T-helper 1 cell treated with Interleukin-12 subunit alpha and Interleukin-12 subunit beta and Interleukin-4 antibody, amounts not matched to agents 30 μg/mL and 1 μg/mL, for 36 hours (primary cell): ENCODE results near the gene ZC3H12D.
"Not testable (repeated sequence)": the region's sequence is repeated elsewhere in the genome, so short reads cannot be mapped to it uniquely, and the experiment has no call there.

ENCODE experiments used
- H3K27ac Mint-ChIP-seq: one replicate; pipeline ENCODE4 v1.8.0; 2021; ENCODE audit warnings: mild to moderate bottlenecking, mixed read lengths
- H3K27me3 Mint-ChIP-seq: one replicate; pipeline ENCODE4 v1.8.0; 2021; ENCODE audit warnings: low read depth, mixed read lengths
- H3K36me3 Mint-ChIP-seq: one replicate; pipeline ENCODE4 v1.8.0; 2021; ENCODE audit warnings: low read depth, mixed read lengths
- H3K4me1 Mint-ChIP-seq: one replicate; pipeline ENCODE4 v1.8.0; 2021; ENCODE audit warnings: low read depth, mixed read lengths
- H3K4me3 Mint-ChIP-seq: one replicate; pipeline ENCODE4 v1.8.0; 2021; ENCODE audit warnings: mild to moderate bottlenecking, moderate library complexity, mixed read lengths
- H3K9me3 Mint-ChIP-seq: one replicate; pipeline ENCODE4 v1.8.0; 2021; ENCODE audit warnings: mixed read lengths

ZC3H12D gene

DNA sequence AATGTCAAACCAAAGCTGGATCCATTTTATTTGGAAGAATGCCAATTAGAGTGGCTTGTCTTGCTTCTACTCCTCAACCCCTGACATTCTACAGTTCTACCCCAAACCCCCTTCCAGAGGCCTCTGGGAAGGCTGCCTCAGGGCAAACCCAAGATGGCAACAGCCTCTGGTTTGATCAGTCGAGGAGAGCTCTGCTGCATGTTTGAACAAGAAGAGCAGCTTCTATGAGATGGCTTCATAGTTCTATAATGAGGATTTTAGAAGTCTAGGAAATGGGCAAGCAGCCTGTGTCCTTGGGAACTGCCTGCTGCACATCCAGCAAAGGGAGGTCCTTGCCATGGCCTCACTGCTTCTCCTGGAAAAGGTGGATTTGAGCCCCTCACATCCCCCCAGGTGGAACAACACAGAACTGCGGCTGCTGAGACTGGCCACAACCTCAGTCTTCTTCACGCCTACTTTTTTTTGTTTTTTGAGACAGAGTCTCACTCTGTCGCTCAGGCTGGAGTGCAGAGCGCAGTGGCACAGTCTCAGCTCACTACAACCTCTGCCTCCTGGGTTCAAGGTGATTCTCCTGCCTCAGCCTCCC lies 37.9 kb downstream of the ZC3H12D start:
- H3K9me3 Mint-ChIP-seq: no peaks in the 10 kb centered on the region
- H3K4me3 Mint-ChIP-seq: no peak overlapping the region
- H3K27ac Mint-ChIP-seq: peak overlapping the region; percentile 31
- peaks cover 19% of the 10 kb centered on the region for H3K36me3 Mint-ChIP-seq
- H3K27me3 Mint-ChIP-seq: no peaks in the 10 kb centered on the region
- H3K4me1 Mint-ChIP-seq: peaks cover 6% of the 10 kb centered on the region

- peaks cover 6% of the 10 kb centered on the region for H3K4me1 Mint-ChIP-seq
- peaks cover 19% of the 10 kb centered on the region for H3K36me3 Mint-ChIP-seq
- H3K27ac Mint-ChIP-seq: no peak overlapping the region
- no peak overlapping the region for H3K4me3 Mint-ChIP-seq
- no peaks in the 10 kb centered on the region for H3K27me3 Mint-ChIP-seq
- no peaks in the 10 kb centered on the region for H3K9me3 Mint-ChIP-seq
These were observed 39.2 kb downstream of the ZC3H12D start for GRCh38 chr6:149445573-149445972.

DNA sequence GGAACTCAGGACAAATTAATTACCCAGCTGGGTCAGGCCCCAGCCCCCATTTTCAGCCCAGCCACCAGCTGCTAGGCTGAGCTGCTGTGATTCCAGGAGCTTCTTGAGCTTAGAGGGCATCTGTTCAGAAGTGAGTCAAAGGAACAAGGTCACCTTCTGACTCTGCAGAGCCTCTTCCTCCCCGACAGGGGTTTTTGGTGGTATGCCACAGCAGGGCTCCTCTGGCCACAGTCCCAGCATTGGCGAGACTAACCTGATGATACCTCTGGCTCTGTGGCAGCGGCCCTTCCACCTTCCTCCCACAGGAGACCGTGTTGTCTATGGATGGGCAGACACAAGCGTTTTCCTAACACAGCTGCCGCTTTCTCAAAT lies 39.7 kb downstream of the ZC3H12D start:
- H3K4me1 Mint-ChIP-seq: peaks cover 6% of the 10 kb centered on the region
- no peaks in the 10 kb centered on the region for H3K9me3 Mint-ChIP-seq
- H3K27ac Mint-ChIP-seq: no peak overlapping the region

DNA sequence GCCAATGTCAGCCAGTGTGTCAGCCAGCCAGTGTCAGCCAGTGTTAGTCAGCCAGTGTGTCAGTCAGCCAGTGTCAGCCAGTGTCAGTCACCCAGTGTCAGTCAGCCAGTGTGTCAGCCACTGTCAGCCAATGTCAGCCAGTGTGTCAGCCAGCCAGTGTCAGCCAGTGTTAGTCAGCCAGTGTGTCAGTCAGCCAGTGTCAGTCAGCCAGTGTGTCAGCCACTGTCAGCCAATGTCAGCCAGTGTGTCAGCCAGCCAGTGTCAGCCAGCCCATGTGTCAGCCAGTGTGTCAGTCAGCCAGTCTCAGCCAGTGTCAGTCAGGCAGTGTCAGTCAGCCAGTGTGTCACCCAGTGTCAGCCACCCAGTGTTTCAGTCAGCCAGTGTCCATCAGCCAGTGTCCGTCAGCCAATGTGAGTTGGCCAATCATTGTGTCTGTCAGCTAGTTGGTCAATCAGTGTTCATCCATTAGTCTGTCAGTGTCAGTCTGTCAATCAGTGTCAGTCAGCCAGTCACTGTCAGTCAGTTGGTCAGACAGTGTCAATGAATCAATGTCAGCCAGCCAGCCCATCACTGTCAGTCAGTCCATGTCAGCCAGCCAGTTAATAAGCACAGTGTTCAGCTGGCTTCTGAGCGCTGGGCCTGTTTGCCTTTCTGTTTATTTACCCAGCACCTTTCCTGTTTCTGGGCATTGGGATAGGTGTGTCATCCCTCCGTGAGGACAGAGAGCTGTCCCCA lies 40.3 kb downstream of the ZC3H12D start:
- H3K27me3 Mint-ChIP-seq, H3K9me3 Mint-ChIP-seq, H3K4me3 Mint-ChIP-seq, H3K4me1 Mint-ChIP-seq: not testable (repeated sequence)
- H3K27ac Mint-ChIP-seq: peak overlapping the region; percentile 15
- peaks cover 15% of the 10 kb centered on the region for H3K36me3 Mint-ChIP-seq

More for the DNA sequence above, 39.7 kb downstream of the ZC3H12D start:
- Mint-ChIP-seq H3K27me3 (no peaks in the 10 kb centered on the region), H3K4me3 (no peak overlapping the region), H3K36me3 (peaks cover 19% of the 10 kb centered on the region)

- no peaks in the 10 kb centered on the region for H3K27me3 Mint-ChIP-seq
- no peaks in the 10 kb centered on the region for H3K9me3 Mint-ChIP-seq
- H3K36me3 Mint-ChIP-seq: peaks cover 13% of the 10 kb centered on the region
- H3K4me3 Mint-ChIP-seq: no peak overlapping the region
- peaks cover 16% of the 10 kb centered on the region for H3K4me1 Mint-ChIP-seq
- no peak overlapping the region for H3K27ac Mint-ChIP-seq
These were observed 41.2 kb downstream of the ZC3H12D start for GRCh38 chr6:149443411-149444181.

- no peaks in the 10 kb centered on the region for H3K9me3 Mint-ChIP-seq
- H3K36me3 Mint-ChIP-seq: peaks cover 8% of the 10 kb centered on the region
- no peak overlapping the region for H3K4me3 Mint-ChIP-seq
- H3K4me1 Mint-ChIP-seq: peaks cover 28% of the 10 kb centered on the region
- H3K27me3 Mint-ChIP-seq: no peaks in the 10 kb centered on the region
- H3K27ac Mint-ChIP-seq: no peak overlapping the region
These were observed 43.1 kb downstream of the ZC3H12D start for GRCh38 chr6:149441740-149442139.

DNA sequence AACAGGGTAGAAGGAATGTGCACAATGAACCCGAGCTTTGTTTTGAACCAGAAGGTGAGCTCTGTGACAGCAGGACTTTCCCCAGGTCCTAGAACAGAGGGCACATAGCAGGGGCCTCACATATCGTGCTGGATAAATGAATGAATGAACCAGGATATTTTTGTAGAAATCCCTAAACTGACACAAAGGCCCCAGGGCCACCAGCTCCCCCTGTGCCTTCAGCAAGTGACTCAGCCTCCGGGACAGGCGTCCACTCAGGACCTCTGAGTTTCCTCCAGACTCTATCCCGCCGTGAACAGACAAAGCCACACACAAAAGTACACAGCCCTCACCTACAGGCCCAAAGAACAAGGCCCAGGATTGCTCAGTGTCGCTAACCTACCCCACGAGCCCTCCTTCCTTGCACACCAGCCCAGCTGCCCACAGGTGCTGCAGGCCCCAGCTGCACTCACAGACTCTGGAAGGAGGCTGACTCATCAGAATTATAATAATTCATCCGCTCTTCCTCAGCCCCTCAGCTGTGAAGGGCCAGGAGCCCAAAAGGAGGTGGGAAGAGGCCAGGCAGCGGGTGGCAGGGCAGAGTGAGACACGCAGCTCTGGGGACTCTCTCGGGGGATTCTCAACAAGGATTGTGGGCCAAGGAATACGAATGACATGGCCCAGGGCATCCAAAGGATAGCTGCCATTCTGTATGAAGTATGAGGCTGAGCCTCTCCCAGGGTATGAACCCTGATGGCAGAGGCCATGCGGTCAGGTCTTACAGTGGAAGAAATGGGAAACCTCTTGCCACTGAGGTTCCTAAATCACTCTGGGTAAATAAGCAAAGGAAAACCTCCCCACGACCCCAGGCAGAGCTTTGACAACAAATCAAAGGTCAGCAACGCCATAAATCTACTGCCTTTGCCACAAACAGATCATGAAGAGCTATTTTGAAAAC lies 43.8 kb downstream of the ZC3H12D start:
- Mint-ChIP-seq H3K27me3 (no peaks in the 10 kb centered on the region), H3K36me3 (peaks cover 3% of the 10 kb centered on the region), H3K4me3 (no peak overlapping the region), H3K27ac (peak overlapping the region; percentile 36), H3K9me3 (no peaks in the 10 kb centered on the region), H3K4me1 (peaks cover 26% of the 10 kb centered on the region)

GRCh38 chr6:149439626-149440025 lies 45.2 kb downstream of the ZC3H12D start:
- peaks cover 26% of the 10 kb centered on the region for H3K4me1 Mint-ChIP-seq

GRCh38 chr6:149438855-149439254 lies 46.0 kb downstream of the ZC3H12D start:
- no peak overlapping the region for H3K4me3 Mint-ChIP-seq
- no peaks in the 10 kb centered on the region for H3K36me3 Mint-ChIP-seq
- no peaks in the 10 kb centered on the region for H3K27me3 Mint-ChIP-seq
- H3K27ac Mint-ChIP-seq: no peak overlapping the region
- peaks cover 26% of the 10 kb centered on the region for H3K4me1 Mint-ChIP-seq
- no peaks in the 10 kb centered on the region for H3K9me3 Mint-ChIP-seq

More at GRCh38 chr6:149439626-149440025, 45.2 kb downstream of the ZC3H12D start:
- H3K27me3 Mint-ChIP-seq: no peaks in the 10 kb centered on the region
- H3K27ac Mint-ChIP-seq: no peak overlapping the region
- no peak overlapping the region for H3K4me3 Mint-ChIP-seq
- peaks cover 2% of the 10 kb centered on the region for H3K36me3 Mint-ChIP-seq
- no peaks in the 10 kb centered on the region for H3K9me3 Mint-ChIP-seq

- H3K4me1 Mint-ChIP-seq: peaks cover 23% of the 10 kb centered on the region
- no peaks in the 10 kb centered on the region for H3K36me3 Mint-ChIP-seq
These were observed 47.6 kb downstream of the ZC3H12D start for GRCh38 chr6:149437212-149437611.

DNA sequence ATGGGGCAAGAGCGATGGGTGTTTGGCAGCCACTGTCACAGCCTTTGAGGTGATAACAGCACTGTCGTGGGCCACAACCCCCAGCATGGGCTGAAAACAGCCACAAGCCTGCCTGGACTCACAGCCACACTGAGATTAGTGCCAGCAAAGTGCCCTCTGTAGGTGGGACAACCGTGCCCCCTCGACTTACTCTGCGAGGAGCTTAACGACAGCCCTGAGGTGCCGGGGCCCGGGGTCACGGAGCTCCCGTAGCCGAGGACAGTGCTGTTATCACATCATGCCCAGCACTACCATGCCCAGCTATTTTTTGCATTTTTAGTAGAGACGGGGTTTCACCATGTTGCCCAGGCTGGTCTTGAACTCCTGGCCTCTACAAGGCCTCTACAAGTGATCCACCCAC lies 48.2 kb downstream of the ZC3H12D start:
- peaks cover 27% of the 10 kb centered on the region for H3K4me1 Mint-ChIP-seq
- no peaks in the 10 kb centered on the region for H3K27me3 Mint-ChIP-seq
- H3K9me3 Mint-ChIP-seq: no peaks in the 10 kb centered on the region
- H3K4me3 Mint-ChIP-seq: no peak overlapping the region
- H3K27ac Mint-ChIP-seq: no peak overlapping the region
- H3K36me3 Mint-ChIP-seq: no peaks in the 10 kb centered on the region

More at GRCh38 chr6:149437212-149437611, 47.6 kb downstream of the ZC3H12D start:
- Mint-ChIP-seq H3K4me3 (no peak overlapping the region), H3K9me3 (no peaks in the 10 kb centered on the region), H3K27me3 (no peaks in the 10 kb centered on the region), H3K27ac (no peak overlapping the region)

GRCh38 chr6:149435919-149436586 lies 48.8 kb downstream of the ZC3H12D start:
- no peaks in the 10 kb centered on the region for H3K27me3 Mint-ChIP-seq
- peaks cover 27% of the 10 kb centered on the region for H3K4me1 Mint-ChIP-seq
- H3K27ac Mint-ChIP-seq: no peak overlapping the region
- H3K36me3 Mint-ChIP-seq: no peaks in the 10 kb centered on the region
- H3K4me3 Mint-ChIP-seq: no peak overlapping the region
- no peaks in the 10 kb centered on the region for H3K9me3 Mint-ChIP-seq

DNA sequence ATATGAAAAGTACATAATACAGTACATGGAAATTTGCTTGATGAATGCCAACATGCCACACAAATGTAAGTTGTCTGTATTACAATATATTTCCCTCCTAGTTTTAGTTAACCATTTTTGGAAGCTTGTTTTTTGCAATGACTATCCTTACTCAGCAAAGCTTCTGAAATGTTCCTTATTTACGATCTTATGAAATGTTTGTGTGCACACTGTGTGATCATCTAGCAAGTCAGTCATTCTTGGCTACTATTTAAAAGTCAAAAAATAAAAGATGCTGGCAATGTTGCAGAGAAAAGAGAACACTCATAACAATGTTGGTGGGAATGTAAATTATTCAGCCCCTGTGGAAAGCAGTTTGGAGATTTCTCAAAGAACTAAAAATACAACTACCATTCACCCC lies 50.9 kb downstream of the ZC3H12D start:
- H3K27me3 Mint-ChIP-seq: no peaks in the 10 kb centered on the region

DNA sequence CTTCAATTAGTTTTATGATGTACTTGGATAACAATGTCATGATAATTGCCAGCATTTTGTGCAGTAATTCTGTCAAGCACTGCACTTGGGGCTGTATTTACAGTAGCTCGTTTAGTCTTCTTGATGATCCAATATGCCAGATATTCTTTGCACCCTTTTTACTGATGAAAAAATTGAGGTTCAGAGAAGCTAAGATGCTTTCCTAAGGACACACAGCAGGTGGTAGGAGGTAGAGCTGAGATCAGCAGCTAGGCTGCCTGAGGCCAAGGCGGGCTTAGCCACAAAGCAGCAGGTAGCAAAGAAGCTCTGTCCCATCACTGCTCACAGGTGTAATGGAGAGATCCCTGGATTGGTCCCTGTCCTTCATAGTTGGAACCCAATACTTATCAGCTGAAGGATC lies 51.4 kb downstream of the ZC3H12D start:
- H3K9me3 Mint-ChIP-seq: no peaks in the 10 kb centered on the region
- peaks cover 1% of the 10 kb centered on the region for H3K36me3 Mint-ChIP-seq
- H3K27ac Mint-ChIP-seq: no peak overlapping the region
- H3K27me3 Mint-ChIP-seq: no peaks in the 10 kb centered on the region
- peaks cover 24% of the 10 kb centered on the region for H3K4me1 Mint-ChIP-seq
- no peak overlapping the region for H3K4me3 Mint-ChIP-seq

More for the DNA sequence above, 50.9 kb downstream of the ZC3H12D start:
- Mint-ChIP-seq H3K27ac (no peak overlapping the region), H3K4me3 (no peak overlapping the region), H3K36me3 (peaks cover 1% of the 10 kb centered on the region), H3K4me1 (peaks cover 26% of the 10 kb centered on the region), H3K9me3 (no peaks in the 10 kb centered on the region)
